Stimulated activated CD8-positive, alpha-beta memory T cell treated with anti-CD3 and anti-CD28 coated beads, Interleukin-12 subunit alpha, Interleukin-12 subunit beta, amount 100 ng/mL, for 24 hours (primary cell): Measurements from ENCODE around the gene STOM.

Experiments
- DNase-seq: peaks from one replicate; pipeline ENCODE4 v3.0.0-alpha.2; 2020; ENCODE audit errors: extremely low read depth

STOM gene

GRCh38 chr9:121322037-121322736 lies 47.9 kb downstream of the STOM start:
- no peak for DNase-seq

- no peak for DNase-seq
These were observed 49.0 kb downstream of the STOM start for GRCh38 chr9:121321016-121321503.

GRCh38 chr9:121319383-121319780 lies 50.7 kb downstream of the STOM start:
- no peak for DNase-seq

GRCh38 chr9:121318631-121319382 lies 51.2 kb downstream of the STOM start:
- no peak for DNase-seq

GRCh38 chr9:121317737-121318630 lies 52.1 kb downstream of the STOM start:
- no peak for DNase-seq

GRCh38 chr9:121316852-121317373 lies 53.1 kb downstream of the STOM start:
- DNase-seq = no peak

- DNase-seq = no peak
These were observed 53.7 kb downstream of the STOM start for GRCh38 chr9:121316378-121316777.

- DNase-seq = no peak
These were observed 56.4 kb downstream of the STOM start for GRCh38 chr9:121313458-121314152.

- DNase-seq = no peak
These were observed 57.9 kb downstream of the STOM start for GRCh38 chr9:121312169-121312568.

GRCh38 chr9:121310571-121310970 lies 59.5 kb downstream of the STOM start:
- no peak for DNase-seq

- no peak for DNase-seq
These were observed 60.1 kb downstream of the STOM start for GRCh38 chr9:121309833-121310425.

- no peak for DNase-seq
These were observed 60.9 kb downstream of the STOM start for GRCh38 chr9:121309171-121309570.

- no peak for DNase-seq
These were observed 61.3 kb downstream of the STOM start for GRCh38 chr9:121308765-121309164.

- DNase-seq = no peak
These were observed 62.1 kb downstream of the STOM start for GRCh38 chr9:121307976-121308375.

GRCh38 chr9:121305269-121305994 lies 64.6 kb downstream of the STOM start:
- DNase-seq = no peak

- DNase-seq = no peak
These were observed 65.3 kb downstream of the STOM start for GRCh38 chr9:121304707-121305106.

GRCh38 chr9:121303456-121304451 lies 66.3 kb downstream of the STOM start:
- no peak for DNase-seq

- DNase-seq = no peak
These were observed 67.3 kb downstream of the STOM start for GRCh38 chr9:121302786-121303185.

- DNase-seq = no peak
These were observed 67.7 kb downstream of the STOM start for GRCh38 chr9:121302341-121302740.
